Islet of Langerhans (tissue), 1 donor: ENCODE results near the gene CHMP6.

ENCODE experiments used
- FAIRE-seq: peaks from one replicate; lab custom pipeline; 2011; peaks lifted over from hg19 to GRCh38; lab: Jason Lieb, UNC

Gene CHMP6

GRCh38 chr17:81044764-81045589, 53.3 kb downstream of the CHMP6 start:
- no peak for FAIRE-seq

DNA sequence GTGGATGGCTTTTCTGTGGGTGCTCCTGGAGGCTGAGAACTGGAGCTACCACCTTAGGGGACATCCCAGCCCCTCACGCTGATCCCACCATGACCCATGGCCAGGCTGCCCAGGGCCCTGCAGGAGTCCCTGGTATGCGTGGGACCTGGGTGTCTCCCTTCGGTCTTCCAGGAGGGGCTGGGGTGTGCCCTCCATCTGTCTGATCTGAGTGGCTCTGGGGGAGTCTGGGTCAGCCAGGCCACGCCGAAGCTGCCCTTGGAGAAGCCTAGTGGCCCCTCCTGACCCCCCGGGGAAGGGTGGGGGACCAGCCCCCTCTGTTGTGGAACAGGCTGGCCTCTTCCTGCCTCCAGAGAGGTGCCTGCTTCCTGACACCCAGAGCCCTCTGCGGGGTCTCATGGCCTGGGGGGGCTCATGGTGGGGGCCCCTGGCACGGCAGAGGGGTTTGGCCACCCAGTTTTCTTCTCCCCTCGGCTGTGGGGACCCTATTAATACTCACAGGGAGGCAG, 54.0 kb downstream of the CHMP6 start:
- FAIRE-seq, result no peak

GRCh38 chr17:81046132-81046769, 54.6 kb downstream of the CHMP6 start:
- no peak for FAIRE-seq

GRCh38 chr17:81046770-81047359, 55.2 kb downstream of the CHMP6 start:
- no peak for FAIRE-seq

DNA sequence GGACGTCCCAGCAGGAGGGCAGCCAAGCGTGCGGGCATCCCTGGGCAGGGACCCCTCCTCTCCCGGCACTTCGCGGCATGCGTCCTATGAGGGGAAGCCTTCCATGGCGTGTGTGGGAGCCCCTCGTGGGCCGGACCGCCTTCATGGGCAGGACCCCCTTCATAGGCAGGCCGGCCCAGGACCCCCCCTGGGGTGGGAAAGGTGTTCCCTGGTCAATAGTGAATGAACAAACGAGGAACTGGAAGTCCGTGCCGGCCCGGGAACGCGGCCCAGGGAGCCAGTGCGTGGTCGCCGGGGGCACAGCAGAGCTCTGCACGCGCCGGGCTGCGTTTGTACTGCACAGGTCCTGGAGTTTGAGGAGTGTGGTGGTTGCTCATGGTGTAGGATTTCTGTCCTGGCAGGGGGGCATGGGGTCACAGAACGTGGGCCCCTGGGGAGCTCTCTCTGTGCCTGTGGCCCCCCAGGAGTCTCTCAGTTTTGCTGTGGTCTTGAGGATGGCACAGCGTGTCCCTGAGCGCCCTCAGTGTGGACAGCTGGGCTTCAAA, 57.3 kb downstream of the CHMP6 start:
- FAIRE-seq, result no peak

- no peak for FAIRE-seq
Measured at GRCh38 chr17:81049372-81049911, 57.8 kb downstream of the CHMP6 start.
